HepG2 (cell line): Measurements from ENCODE around the gene TDRD1. TPM values are rescaled to one million over a fixed set of nuclear protein-coding genes. Genes with fewer than 3 reads are reported as not detected.

Experiments
- ARID4A ChIP-seq: sonication (generic); formaldehyde crosslinking; IDR thresholded peaks from 2 replicates; pipeline ENCODE4 v1.5.0; 2020; ENCODE audit warnings: mild to moderate bottlenecking, missing genetic modification reagents, borderline replicate concordance
- BRCA1 ChIP-seq: sonication (generic); formaldehyde crosslinking; IDR thresholded peaks from 2 replicates; pipeline ENCODE4 v1.4.0; 2020; ENCODE audit warnings: missing genetic modification reagents
- EHMT2 ChIP-seq: fragments of 200-600 bp; sonication (generic); IDR thresholded peaks from 2 replicates; pipeline ENCODE4 v1.7.0; 2017; ENCODE audit warnings: antibody characterized with exemption, low read depth, low read length, borderline replicate concordance
- HMGA1 ChIP-seq: sonication (generic); formaldehyde crosslinking; conservative IDR thresholded peaks from 2 replicates; pipeline ENCODE4 v1.4.0; 2020; ENCODE audit warnings: missing genetic modification reagents
- KDM3A ChIP-seq: IDR thresholded peaks from 2 replicates; pipeline ENCODE4 v1.6.1; 2018; ENCODE audit warnings: low read depth, missing compliant biosample characterization
- MBD4 ChIP-seq: IDR thresholded peaks from 2 replicates; pipeline ENCODE4 v1.6.1; 2012; ENCODE audit warnings: low read length, inconsistent platforms, borderline replicate concordance
- MYPOP ChIP-seq: sonication (generic); formaldehyde crosslinking; IDR thresholded peaks from 2 replicates; pipeline ENCODE4 v1.8.1; 2023; ENCODE audit warnings: mild to moderate bottlenecking, moderate library complexity, missing genetic modification reagents
- PPARG ChIP-seq: conservative IDR thresholded peaks from 2 replicates; pipeline ENCODE4 v1.6.1; 2016; ENCODE audit warnings: missing biosample characterization, missing genetic modification reagents
- SMAD9 ChIP-seq: sonication (generic); formaldehyde crosslinking; IDR thresholded peaks from 2 replicates; pipeline ENCODE4 v1.5.1; 2020; ENCODE audit warnings: mild to moderate bottlenecking, missing genetic modification reagents
- SMC3 ChIP-seq: IDR thresholded peaks from 2 replicates; pipeline ENCODE4 v1.6.1; 2011; ENCODE audit warnings: low read length, improper control_type of control experiment
- SPEN ChIP-seq: sonication (generic); formaldehyde crosslinking; IDR thresholded peaks from 2 replicates; pipeline ENCODE4 v1.5.1; 2020; ENCODE audit warnings: low read depth, mild to moderate bottlenecking, missing genetic modification reagents
- SRF ChIP-seq: IDR thresholded peaks from 2 replicates; pipeline ENCODE4 v1.6.1; 2011; ENCODE audit warnings: mild to moderate bottlenecking, low read depth, low read length, moderate library complexity
- TIGD3 ChIP-seq: sonication (generic); formaldehyde crosslinking; IDR thresholded peaks from 2 replicates; pipeline ENCODE4 v1.5.1; 2020; ENCODE audit warnings: mild to moderate bottlenecking, missing genetic modification reagents, borderline replicate concordance
- ZBTB25 ChIP-seq: IDR thresholded peaks from 2 replicates; pipeline ENCODE4 v1.6.1; 2018; ENCODE audit warnings: missing genetic modification reagents
- ZBTB42 ChIP-seq: sonication (generic); formaldehyde crosslinking; IDR thresholded peaks from 2 replicates; pipeline ENCODE4 v1.5.0; 2020; ENCODE audit warnings: mild to moderate bottlenecking, missing genetic modification reagents
- ZKSCAN5 ChIP-seq: sonication (generic); formaldehyde crosslinking; IDR thresholded peaks from 2 replicates; pipeline ENCODE4 v1.5.1; 2020; ENCODE audit warnings: mild to moderate bottlenecking, missing genetic modification reagents
- ZNF224 ChIP-seq: sonication (generic); formaldehyde crosslinking; IDR thresholded peaks from 2 replicates; pipeline ENCODE4 v1.5.0; 2020; ENCODE audit warnings: mild to moderate bottlenecking, missing genetic modification reagents
- ZNF333 ChIP-seq: sonication (generic); formaldehyde crosslinking; IDR thresholded peaks from 2 replicates; pipeline ENCODE4 v1.4.0; 2020; ENCODE audit warnings: mild to moderate bottlenecking, missing genetic modification reagents, borderline replicate concordance
- ZNF501 ChIP-seq: sonication (generic); formaldehyde crosslinking; IDR thresholded peaks from 2 replicates; pipeline ENCODE4 v1.5.1; 2020; ENCODE audit warnings: mild to moderate bottlenecking, moderate library complexity, missing genetic modification reagents
- ZNF510 ChIP-seq: sonication (generic); formaldehyde crosslinking; IDR thresholded peaks from 2 replicates; pipeline ENCODE4 v1.4.0; 2020; ENCODE audit warnings: low read depth, mild to moderate bottlenecking, missing genetic modification reagents
- ZNF607 ChIP-seq: sonication (generic); formaldehyde crosslinking; IDR thresholded peaks from 2 replicates; pipeline ENCODE4 v1.5.1; 2020; ENCODE audit warnings: missing genetic modification reagents, mild to moderate bottlenecking, borderline replicate concordance
- ZNF878 ChIP-seq: sonication (generic); formaldehyde crosslinking; IDR thresholded peaks from 2 replicates; pipeline ENCODE4 v1.8.1; 2023; ENCODE audit warnings: mild to moderate bottlenecking, missing genetic modification reagents, moderate library complexity
- ZSCAN30 ChIP-seq: sonication (generic); formaldehyde crosslinking; IDR thresholded peaks from 2 replicates; pipeline ENCODE4 v1.5.0; 2020; ENCODE audit warnings: mild to moderate bottlenecking, missing genetic modification reagents
- polyA plus RNA-seq, 8 experiments: library from polyadenylated mRNA; depleted of rRNA in 3 of 8; stranded (reverse) in 7 of 8; unstranded in 1 of 8; fragments of >200 nt; fragmentation: Illumina TruSeq in 4 of 8; extraction: Trizol in 4 of 8; gene quantifications; 2 replicates each; pipeline versions ENCODE4 v1.2.1 to v1.2.3, GENCODE V29; 2011 to 2016; ENCODE audit warnings: low read depth in 4 of 8, missing spikeins in 1 of 8, mixed read lengths in 1 of 8; ENCODE audit not compliant: insufficient read depth in 1 of 8
- total RNA-seq, 5 experiments: library from RNA; depleted of rRNA; stranded (reverse); fragments of >200 nt; fragmentation: Illumina TruSeq; extraction: Trizol; gene quantifications; 2 replicates each; pipeline ENCODE4 v1.2.3, GENCODE V29; 2016; ENCODE audit warnings: low read depth in 1 of 5

The TDRD1 gene
- total and polyA plus RNA-seq, 2 of the 13 experiments (the other 11 are each of a cell fraction or from before 2014, with no cell fraction given) = not detected

GRCh38 chr10:114173921-114174694 is 5.0 kb upstream of the TDRD1 start, which contains the start of gene CCDC186 (continued):
- TF ChIP-seq SRF (no peak), ARID4A (CRISPR knock-in tag) (peak; percentile 94; the same call in 1 of the 2 replicates), SMAD9 (CRISPR knock-in tag) (no peak), HMGA1 (no peak), ZNF501 (CRISPR knock-in tag) (peak; percentile 88), BRCA1 (CRISPR knock-in tag) (no peak), ZNF224 (CRISPR knock-in tag) (0 out of 2 replicates have a peak, but pooled peaks have one; percentile 13), EHMT2 (no peak), ZNF333 (CRISPR knock-in tag) (no peak), ZNF878 (no peak; the same call in 1 of the 2 replicates), KDM3A (CRISPR knock-in tag) (no peak), MBD4 (no peak), ZNF510 (CRISPR knock-in tag) (no peak), SPEN (CRISPR knock-in tag) (peak; percentile 32; the same call in 1 of the 2 replicates), MYPOP (CRISPR knock-in tag) (no peak), TIGD3 (CRISPR knock-in tag) (no peak), ZBTB25 (CRISPR knock-in tag) (peak; percentile 71), ZSCAN30 (CRISPR knock-in tag) (0 out of 2 replicates have a peak, but pooled peaks have one; percentile 62), ZBTB42 (CRISPR knock-in tag) (peak; percentile 57; the same call in 1 of the 2 replicates), ZNF607 (CRISPR knock-in tag) (no peak), SMC3 (no peak), PPARG (CRISPR knock-in tag) (no peak), ZKSCAN5 (CRISPR knock-in tag) (no peak)
